Measurements from ENCODE around the gene SLC22A6. TPM values are rescaled to one million over a fixed set of nuclear protein-coding genes. Genes with fewer than 3 reads are reported as not detected.

The SLC22A6 gene
- total and polyA plus RNA-seq, 2 of the 13 experiments (the other 11 are each of a cell fraction or from before 2014, with no cell fraction given), result not detected

DNA sequence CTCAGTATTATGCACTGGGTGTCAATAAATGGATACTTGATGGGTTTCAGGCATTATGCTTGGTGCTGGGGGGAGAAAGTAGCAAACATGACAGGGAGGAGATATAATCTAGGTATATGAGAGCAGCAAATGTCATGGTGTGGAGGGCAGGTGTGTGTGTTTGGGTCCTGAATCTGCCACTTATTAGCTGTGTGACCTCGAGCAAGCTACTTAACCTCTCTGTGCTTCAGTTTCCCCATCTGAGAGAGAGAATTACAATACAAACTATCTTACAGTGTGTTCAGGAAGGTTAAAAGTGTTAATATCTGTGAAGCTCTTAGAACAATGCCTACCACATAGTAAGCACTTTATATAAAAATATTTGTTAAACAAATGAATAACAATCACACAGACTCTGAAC, 28.1 kb upstream of the SLC22A6 start (continued):
- TF ChIP-seq, protein P1, sequence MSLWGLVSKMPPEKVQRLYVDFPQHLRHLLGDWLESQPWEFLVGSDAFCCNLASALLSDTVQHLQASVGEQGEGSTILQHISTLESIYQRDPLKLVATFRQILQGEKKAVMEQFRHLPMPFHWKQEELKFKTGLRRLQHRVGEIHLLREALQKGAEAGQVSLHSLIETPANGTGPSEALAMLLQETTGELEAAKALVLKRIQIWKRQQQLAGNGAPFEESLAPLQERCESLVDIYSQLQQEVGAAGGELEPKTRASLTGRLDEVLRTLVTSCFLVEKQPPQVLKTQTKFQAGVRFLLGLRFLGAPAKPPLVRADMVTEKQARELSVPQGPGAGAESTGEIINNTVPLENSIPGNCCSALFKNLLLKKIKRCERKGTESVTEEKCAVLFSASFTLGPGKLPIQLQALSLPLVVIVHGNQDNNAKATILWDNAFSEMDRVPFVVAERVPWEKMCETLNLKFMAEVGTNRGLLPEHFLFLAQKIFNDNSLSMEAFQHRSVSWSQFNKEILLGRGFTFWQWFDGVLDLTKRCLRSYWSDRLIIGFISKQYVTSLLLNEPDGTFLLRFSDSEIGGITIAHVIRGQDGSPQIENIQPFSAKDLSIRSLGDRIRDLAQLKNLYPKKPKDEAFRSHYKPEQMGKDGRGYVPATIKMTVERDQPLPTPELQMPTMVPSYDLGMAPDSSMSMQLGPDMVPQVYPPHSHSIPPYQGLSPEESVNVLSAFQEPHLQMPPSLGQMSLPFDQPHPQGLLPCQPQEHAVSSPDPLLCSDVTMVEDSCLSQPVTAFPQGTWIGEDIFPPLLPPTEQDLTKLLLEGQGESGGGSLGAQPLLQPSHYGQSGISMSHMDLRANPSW (CRISPR knock-in tag; IDR thresholded peaks at IDR 0.05; ENCODE audit: borderline replicate concordance), result no peak
- TF ChIP-seq GABPA (IDR thresholded peaks at IDR 0.05; ENCODE audit: low read depth, low read length) (no peak), GABPA (CRISPR knock-in tag; IDR thresholded peaks at IDR 0.05; ENCODE audit: low read depth) (no peak), HDAC1 (CRISPR knock-in tag; IDR thresholded peaks at IDR 0.05) (0 out of 2 replicates have a peak, but pooled peaks have one; percentile 8), ZBTB3 (CRISPR knock-in tag; IDR thresholded peaks at IDR 0.05; ENCODE audit: borderline replicate concordance, low read depth) (no peak), HNRNPH1 (optimal IDR thresholded peaks at IDR 0.05; ENCODE audit: low read depth, low read length) (no peak), ZMYM3 (CRISPR knock-in tag; IDR thresholded peaks at IDR 0.05) (no peak), ESRRA (CRISPR knock-in tag; IDR thresholded peaks at IDR 0.05; ENCODE audit: low read depth) (no peak), SIN3A (IDR thresholded peaks at IDR 0.05; ENCODE audit: borderline replicate concordance, low read depth, low read length) (no peak), SMARCC2 (IDR thresholded peaks at IDR 0.05) (no peak), ZNF431 (CRISPR knock-in tag; IDR thresholded peaks at IDR 0.05; ENCODE audit: borderline replicate concordance, low read depth) (no peak), MTA3 (CRISPR knock-in tag; IDR thresholded peaks at IDR 0.05) (no peak), ZNF768 (CRISPR knock-in tag; IDR thresholded peaks at IDR 0.05) (peak; percentile 25; the same call in 1 of the 2 replicates)

DNA sequence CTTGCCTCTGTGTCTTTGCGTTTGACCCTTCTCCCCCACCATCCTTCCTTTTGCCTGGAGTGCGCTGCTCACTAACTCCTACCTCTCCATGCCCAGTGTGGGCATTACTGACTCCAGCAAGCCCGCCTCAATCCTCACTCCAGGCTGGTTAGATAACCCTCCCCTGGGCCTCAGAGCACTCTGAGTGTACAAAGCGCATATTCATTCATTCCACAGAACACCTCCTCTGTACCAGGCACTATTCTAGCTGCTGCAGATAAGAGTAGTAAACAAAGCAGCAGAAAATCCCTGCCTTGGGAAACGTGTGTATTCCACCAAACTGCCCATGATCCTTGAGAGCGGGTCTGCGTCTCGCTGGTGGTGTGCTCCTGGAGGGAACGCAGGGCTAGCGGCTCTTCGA, 27.7 kb upstream of the SLC22A6 start:
- no peaks in the 10 kb centered on the region for H4K20me1 ChIP-seq (ENCODE audit: insufficient read depth, low read length)
- WGBS (ENCODE audit: low lambda C conversion rate), result 18% methylated on average over 11 of the region's 11 CpGs
- H3K4me2 ChIP-seq (ENCODE audit: low read depth, low read length), result peak overlapping the region; percentile 59
- H3K36me3 ChIP-seq (replicated peaks in 1 of 2; ENCODE audit: control insufficient read depth in 1 of 2, insufficient read depth in 2 of 2, low read length in 2 of 2), result no peaks in the 10 kb centered on the region
- ChIA-PET POLR2A (no interaction called here), CTCF (ENCODE audit: low intra/inter-chr PET ratio, low total read pairs) (no interaction called here)
- FAIRE-seq, result no peak
- no peak overlapping the region for H3K9ac ChIP-seq (ENCODE audit: insufficient read depth, low read depth, low read length)
- DNase-seq (ENCODE audit: low spot score), result peak; percentile 52
- no TSS peak for BruUV-seq (replicated peaks)
- H3K4me3 ChIP-seq (replicated peaks in 1 of 3; ENCODE audit: insufficient read depth in 1 of 3, low read depth in 2 of 3, low read length in 3 of 3), result no peak overlapping the region
- peaks cover 41% of the 10 kb centered on the region for H3K4me1 ChIP-seq (ENCODE audit: insufficient read depth, low read length)
- no peaks in the 10 kb centered on the region for H3K79me2 ChIP-seq (ENCODE audit: insufficient read depth, low read length)
- ATAC-seq, result peak; percentile 49
- no peak overlapping the region for H2AFZ ChIP-seq (ENCODE audit: low read length)
- intact Hi-C loops (cut with micrococcal nuclease; ENCODE audit: unreplicated experiment), result no loop called here
- no peak overlapping the region for H3K27ac ChIP-seq (ENCODE audit: extremely low read length, insufficient read depth, low read length)
- peaks cover 4 to 10% of the 10 kb centered on the region in 2 experiments; a peak in 2 of 5 replicates for H3K27me3 ChIP-seq (ENCODE audit: control insufficient read depth in 1 of 2, insufficient read depth in 2 of 2, low read length in 2 of 2)
- no peaks in the 10 kb centered on the region for H3K9me3 ChIP-seq (ENCODE audit: low read length)
- in situ Hi-C loops (cut with HindIII; ENCODE audit: extremely low pct_ligation_motif_present, low pct_unique_long_range_greater_than_20kb), result no loop called here
- TF ChIP-seq MED8 (CRISPR knock-in tag; IDR thresholded peaks at IDR 0.05; ENCODE audit: insufficient replicate concordance) (no peak), HMG20A (CRISPR knock-in tag; IDR thresholded peaks at IDR 0.05; ENCODE audit: borderline replicate concordance) (0 out of 2 replicates have a peak, but pooled peaks have one; percentile 28), ZNF441 (CRISPR knock-in tag; IDR thresholded peaks at IDR 0.05; ENCODE audit: borderline replicate concordance) (no peak), ZNF33A (CRISPR knock-in tag; IDR thresholded peaks at IDR 0.05; ENCODE audit: borderline replicate concordance) (no peak), ZNF3 (CRISPR knock-in tag; IDR thresholded peaks at IDR 0.05) (peak; percentile 83; the same call in 1 of the 2 replicates), SALL1 (CRISPR knock-in tag; IDR thresholded peaks at IDR 0.05) (peak; percentile 27; the same call in 1 of the 2 replicates), HNF4A (CRISPR knock-in tag; IDR thresholded peaks at IDR 0.05) (no peak), SOX13 (IDR thresholded peaks at IDR 0.05) (no peak), SOX13 (CRISPR knock-in tag; conservative IDR thresholded peaks at IDR 0.05 in 1 of 2, IDR thresholded peaks at IDR 0.05 in 1 of 2) (0 out of 4 replicates have a peak, but pooled peaks of 1 of the 2 experiments have one; percentile 7)

Data from HepG2 (cell line).